A549 (cell line): ENCODE data around the gene CHURC1.

ENCODE experiments used
- CTCF ChIP-seq: fragments of >200 bp; sonication (Bioruptor Twin); formaldehyde crosslinking; IDR thresholded peaks from 3 replicates; pipeline ENCODE4 v1.5.1; 2016
- EHMT2 ChIP-seq: fragments of 200-600 bp; sonication (generic); IDR thresholded peaks from 2 replicates; pipeline ENCODE4 v1.6.1; 2016; ENCODE audit warnings: antibody characterized with exemption, low read depth, mild to moderate bottlenecking, moderate library complexity
- HDAC2 ChIP-seq: fragments of 200-600 bp; sonication (generic); IDR thresholded peaks from 2 replicates; pipeline ENCODE4 v1.6.1; 2016
- MAFK ChIP-seq: fragments of 450-650 bp; IDR thresholded peaks from 2 replicates; pipeline ENCODE4 v1.6.1; 2014; ENCODE audit not compliant: partially characterized antibody
- PHF8 ChIP-seq: fragments of 200-600 bp; sonication (generic); IDR thresholded peaks from 2 replicates; pipeline ENCODE4 v1.6.1; 2016; ENCODE audit warnings: low read depth, mild to moderate bottlenecking, antibody characterized with exemption, moderate library complexity, borderline replicate concordance
- POLR2A ChIP-seq: IDR thresholded peaks from 2 replicates; pipeline ENCODE4 v1.6.1; 2012; ENCODE audit warnings: mild to moderate bottlenecking, low read length
- RAD21 ChIP-seq, 2 experiments: fragments of >200 bp in 1 of 2; sonication (Bioruptor Twin) in 1 of 2; formaldehyde crosslinking in 1 of 2; IDR thresholded peaks in 1 of 2; conservative IDR thresholded peaks in 1 of 2; 2 replicates in 1 of 2; 3 replicates in 1 of 2; pipeline ENCODE4 v1.6.1; 2012 to 2018; ENCODE audit warnings: inconsistent platforms in 1 of 2
- ZC3H11A ChIP-seq: fragments of 450-650 bp; IDR thresholded peaks from 2 replicates; pipeline ENCODE4 v1.6.1; 2014; ENCODE audit warnings: antibody characterized with exemption, mild to moderate bottlenecking
- TF ChIP-seq, protein P1 (sequence below): fragments of 450-650 bp; IDR thresholded peaks from 2 replicates; pipeline ENCODE4 v1.6.1; 2014; ENCODE audit warnings: antibody characterized with exemption
- TF ChIP-seq, protein P2 (sequence below): fragments of 200-600 bp; sonication (generic); IDR thresholded peaks from 2 replicates; pipeline ENCODE4 v1.6.1; 2016; ENCODE audit warnings: antibody characterized with exemption, mild to moderate bottlenecking, moderate library complexity

DNA sequence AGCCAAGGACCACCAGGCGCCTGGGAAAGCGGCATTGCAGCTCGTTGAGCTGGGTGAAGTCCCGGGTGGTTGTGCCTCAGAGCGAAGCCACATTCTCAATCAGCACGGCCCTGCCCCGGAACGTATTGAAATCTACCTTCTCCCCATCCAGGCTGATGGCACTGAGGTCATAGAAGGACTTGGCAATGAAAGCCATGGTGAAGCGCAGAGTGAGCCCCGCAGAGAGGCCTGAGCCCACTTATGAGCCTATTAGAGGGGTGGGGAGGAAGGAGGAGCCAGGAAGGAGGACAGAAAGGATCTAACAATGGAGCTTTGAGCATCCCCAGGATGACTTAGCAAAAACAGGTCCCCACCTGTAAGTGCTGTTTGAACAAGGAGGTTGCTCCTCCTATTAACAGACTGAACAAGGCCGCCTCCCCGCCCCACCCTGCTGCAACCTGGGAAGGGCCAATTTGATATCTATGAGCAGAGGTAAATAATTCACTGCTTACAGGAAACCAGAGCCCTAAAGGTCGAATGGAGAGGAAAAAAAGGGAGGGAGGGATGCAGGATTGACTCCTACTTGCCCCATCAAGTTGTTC lies 28.4 kb downstream of the CHURC1 start, which contains the start of gene GPX2:
- TF ChIP-seq HDAC2 = no peak
- TF ChIP-seq PHF8 = no peak
- no peak for TF ChIP-seq ZC3H11A
- no peak for TF ChIP-seq CTCF
- peak; percentile 82 for TF ChIP-seq POLR2A
- TF ChIP-seq MAFK = peak; percentile 98
- TF ChIP-seq, protein P1, sequence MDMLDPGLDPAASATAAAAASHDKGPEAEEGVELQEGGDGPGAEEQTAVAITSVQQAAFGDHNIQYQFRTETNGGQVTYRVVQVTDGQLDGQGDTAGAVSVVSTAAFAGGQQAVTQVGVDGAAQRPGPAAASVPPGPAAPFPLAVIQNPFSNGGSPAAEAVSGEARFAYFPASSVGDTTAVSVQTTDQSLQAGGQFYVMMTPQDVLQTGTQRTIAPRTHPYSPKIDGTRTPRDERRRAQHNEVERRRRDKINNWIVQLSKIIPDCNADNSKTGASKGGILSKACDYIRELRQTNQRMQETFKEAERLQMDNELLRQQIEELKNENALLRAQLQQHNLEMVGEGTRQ = no peak
- TF ChIP-seq, protein P2, sequence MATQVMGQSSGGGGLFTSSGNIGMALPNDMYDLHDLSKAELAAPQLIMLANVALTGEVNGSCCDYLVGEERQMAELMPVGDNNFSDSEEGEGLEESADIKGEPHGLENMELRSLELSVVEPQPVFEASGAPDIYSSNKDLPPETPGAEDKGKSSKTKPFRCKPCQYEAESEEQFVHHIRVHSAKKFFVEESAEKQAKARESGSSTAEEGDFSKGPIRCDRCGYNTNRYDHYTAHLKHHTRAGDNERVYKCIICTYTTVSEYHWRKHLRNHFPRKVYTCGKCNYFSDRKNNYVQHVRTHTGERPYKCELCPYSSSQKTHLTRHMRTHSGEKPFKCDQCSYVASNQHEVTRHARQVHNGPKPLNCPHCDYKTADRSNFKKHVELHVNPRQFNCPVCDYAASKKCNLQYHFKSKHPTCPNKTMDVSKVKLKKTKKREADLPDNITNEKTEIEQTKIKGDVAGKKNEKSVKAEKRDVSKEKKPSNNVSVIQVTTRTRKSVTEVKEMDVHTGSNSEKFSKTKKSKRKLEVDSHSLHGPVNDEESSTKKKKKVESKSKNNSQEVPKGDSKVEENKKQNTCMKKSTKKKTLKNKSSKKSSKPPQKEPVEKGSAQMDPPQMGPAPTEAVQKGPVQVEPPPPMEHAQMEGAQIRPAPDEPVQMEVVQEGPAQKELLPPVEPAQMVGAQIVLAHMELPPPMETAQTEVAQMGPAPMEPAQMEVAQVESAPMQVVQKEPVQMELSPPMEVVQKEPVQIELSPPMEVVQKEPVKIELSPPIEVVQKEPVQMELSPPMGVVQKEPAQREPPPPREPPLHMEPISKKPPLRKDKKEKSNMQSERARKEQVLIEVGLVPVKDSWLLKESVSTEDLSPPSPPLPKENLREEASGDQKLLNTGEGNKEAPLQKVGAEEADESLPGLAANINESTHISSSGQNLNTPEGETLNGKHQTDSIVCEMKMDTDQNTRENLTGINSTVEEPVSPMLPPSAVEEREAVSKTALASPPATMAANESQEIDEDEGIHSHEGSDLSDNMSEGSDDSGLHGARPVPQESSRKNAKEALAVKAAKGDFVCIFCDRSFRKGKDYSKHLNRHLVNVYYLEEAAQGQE = no peak
- TF ChIP-seq EHMT2 = no peak
- no peak for TF ChIP-seq RAD21 (conservative IDR thresholded peaks at IDR 0.05 in 1 of 2, IDR thresholded peaks at IDR 0.05 in 1 of 2)
